Medulla oblongata (tissue), 1 donor: ENCODE results near the gene KRTAP5-5.
"Not testable (repeated sequence)": the region's sequence is repeated elsewhere in the genome, so short reads cannot be mapped to it uniquely, and the experiment has no call there.

ENCODE experiments used
- DNase-seq: peaks from one replicate; pipeline ENCODE4 v3.0.0-alpha.2; 2015; ENCODE audit errors: extremely low spot score

KRTAP5-5 gene, protein sequence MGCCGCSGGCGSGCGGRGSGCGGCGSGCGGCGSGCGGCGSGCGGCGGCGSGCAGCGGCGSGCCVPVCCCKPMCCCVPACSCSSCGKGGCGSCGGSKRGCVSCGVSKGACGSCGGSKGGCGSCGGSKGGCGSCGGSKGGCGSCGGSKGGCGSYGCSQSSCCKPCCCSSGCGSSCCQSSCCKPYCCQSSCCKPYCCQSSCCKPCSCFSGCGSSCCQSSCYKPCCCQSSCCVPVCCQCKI

DNA sequence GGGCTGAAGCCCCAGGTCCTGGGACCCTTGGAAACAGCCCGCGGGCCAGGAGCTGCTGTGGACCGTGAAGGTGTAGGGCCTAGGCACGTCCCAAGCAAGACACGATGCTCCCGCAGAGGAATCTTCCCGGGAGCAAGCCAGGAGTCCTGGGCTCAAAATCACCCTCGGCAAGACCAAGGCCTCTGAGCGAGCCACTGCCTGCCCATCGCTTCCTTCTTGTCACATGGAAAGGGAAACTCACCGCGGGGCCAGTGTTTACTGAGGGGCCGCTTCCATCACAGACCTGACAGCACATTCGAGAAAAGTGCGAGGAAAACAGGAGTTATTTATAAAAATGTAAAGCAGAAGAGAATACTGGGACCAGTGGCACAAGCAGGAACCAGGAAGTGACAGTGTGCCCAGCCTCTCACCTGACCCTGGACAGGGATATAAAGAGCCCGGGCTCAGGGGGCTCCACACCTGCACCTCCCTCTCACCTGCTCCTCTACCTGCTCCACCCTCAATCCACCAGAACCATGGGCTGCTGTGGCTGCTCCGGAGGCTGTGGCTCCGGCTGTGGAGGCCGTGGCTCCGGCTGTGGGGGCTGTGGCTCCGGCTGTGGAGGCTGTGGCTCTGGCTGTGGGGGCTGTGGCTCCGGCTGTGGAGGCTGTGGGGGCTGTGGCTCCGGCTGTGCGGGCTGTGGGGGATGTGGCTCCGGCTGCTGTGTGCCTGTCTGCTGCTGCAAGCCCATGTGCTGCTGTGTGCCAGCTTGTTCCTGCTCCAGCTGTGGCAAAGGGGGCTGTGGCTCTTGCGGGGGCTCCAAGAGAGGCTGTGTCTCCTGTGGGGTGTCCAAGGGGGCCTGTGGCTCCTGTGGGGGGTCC is at the start of gene KRTAP5-5:
KRTAP5-5 (plus strand) TSS at position 450 of the 860 bp plus-strand sequence; CDS start at position 516, 66 bp downstream.
- DNase-seq, result no peak

DNA sequence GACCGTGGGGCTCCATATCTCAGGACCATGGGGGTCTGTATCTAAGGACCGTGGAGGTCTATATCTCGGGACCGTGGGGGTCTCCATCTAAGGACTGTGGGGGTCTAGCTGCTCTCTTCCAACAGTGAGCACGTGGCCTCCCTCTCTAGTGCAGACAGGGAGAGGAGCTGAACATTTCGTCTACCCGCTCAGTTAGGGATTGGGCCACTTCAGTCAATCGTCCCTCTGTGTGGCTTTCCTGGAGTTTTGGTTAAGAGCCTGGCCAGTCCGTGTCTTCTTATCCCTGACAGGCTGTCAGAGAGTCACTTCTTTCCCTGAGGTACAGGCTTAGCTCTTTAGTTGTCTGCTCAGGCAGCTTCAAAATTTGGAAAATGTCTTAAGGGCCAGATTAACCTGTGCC is 47.6 kb upstream of the KRTAP5-5 start:
- DNase-seq, result no peak

DNA sequence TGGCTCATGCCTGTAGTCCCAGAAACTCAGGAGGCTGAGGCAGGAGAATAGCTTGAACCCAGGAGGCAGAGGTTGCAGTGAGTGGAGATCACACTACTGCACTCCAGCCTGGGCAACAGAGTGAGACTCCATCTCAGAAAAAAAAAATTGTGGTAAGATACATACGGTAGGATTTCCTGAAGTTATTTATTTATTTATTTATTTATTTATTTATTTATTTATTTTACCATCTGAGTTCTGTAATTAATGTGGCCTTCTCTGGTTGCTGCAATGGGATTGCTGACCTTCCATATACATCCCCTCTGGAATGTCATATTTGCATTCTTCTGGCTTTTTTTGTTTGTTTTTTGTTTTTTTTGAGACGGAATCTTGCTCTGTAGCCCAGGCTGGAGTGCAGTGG is 46.7 kb upstream of the KRTAP5-5 start:
- DNase-seq, result not testable (repeated sequence)

- DNase-seq, result not testable (repeated sequence)
These were observed 44.8 kb upstream of the KRTAP5-5 start, which contains the start of gene KRTAP5-1 for GRCh38 chr11:1584661-1585370. KRTAP5-1 (minus strand) TSS chr11:1585283; CDS start chr11:1585249, 34 bp downstream.

GRCh38 chr11:1586699-1587098 is 42.9 kb upstream of the KRTAP5-5 start:
- DNase-seq, result no peak

DNA sequence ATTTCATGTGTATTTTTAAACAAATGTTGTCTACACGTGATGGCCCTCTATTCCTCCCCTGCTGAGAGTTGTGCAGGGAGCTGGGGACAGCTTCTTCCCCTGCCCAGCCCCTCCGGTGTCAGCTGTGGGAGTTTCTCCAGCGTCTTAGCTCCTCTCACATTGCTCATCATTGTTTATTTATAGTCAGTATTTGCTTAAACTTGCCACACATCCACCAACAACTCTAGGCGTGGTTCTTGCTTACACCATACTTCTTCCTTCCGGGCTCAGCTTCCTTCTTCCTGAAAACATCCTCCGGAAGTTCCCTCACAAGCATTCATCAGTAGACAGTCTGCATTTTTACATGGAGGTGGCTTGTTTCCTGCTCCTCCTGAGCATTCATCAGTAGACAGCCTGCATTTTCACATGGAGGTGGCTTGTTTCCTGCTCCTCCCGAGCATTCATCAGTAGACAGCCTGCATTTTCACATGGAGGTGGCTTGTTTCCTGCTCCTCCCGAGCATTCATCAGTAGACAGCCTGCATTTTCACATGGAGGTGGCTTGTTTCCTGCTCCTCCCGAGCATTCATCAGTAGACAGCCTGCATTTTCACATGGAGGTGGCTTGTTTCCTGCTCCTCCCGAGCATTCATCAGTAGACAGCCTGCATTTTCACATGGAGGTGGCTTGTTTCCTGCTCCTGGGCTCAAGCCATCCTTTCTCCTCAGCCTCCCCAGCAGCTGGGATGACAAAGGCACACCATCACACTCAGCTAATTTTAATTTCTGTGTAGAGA is 40.2 kb upstream of the KRTAP5-5 start:
- not testable (repeated sequence) for DNase-seq

GRCh38 chr11:1589996-1590395 is 39.6 kb upstream of the KRTAP5-5 start:
- DNase-seq, result no peak

- no peak for DNase-seq
These were observed 36.9 kb upstream of the KRTAP5-5 start for GRCh38 chr11:1592628-1593027.

DNA sequence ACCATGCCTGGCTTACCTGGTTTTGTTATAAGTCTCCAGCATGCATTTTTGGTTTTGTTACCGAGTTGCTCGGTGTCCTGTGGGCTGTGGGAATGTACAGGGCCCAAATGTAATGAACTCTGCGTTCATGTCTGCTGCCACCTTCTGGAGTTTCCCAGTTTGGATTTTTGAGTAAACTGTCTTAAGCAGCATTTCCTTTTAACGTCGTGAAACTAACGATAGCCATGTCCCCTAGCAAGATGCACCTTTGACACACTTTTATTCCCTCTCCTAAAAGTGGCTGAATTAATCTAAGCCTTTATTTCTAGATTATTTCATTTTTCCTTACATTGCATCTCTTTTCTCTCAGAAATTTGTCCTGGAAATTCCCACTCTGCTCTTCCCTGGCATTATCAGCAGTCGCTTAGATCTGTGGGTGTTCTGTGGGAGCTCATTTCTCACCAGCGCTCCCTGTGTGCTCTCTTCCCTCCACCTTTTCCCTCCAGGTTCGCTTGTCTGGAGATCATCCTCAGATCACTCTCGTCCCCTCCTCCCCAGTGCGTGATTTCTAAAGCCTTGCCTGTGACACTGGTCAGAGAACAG is 33.5 kb upstream of the KRTAP5-5 start:
- not testable (repeated sequence) for DNase-seq

- DNase-seq, result not testable (repeated sequence)
These were observed 32.9 kb upstream of the KRTAP5-5 start for GRCh38 chr11:1596576-1597121.

GRCh38 chr11:1597331-1597993 is 32.1 kb upstream of the KRTAP5-5 start:
- DNase-seq, result no peak

- no peak for DNase-seq
These were observed 31.6 kb upstream of the KRTAP5-5 start, which contains the start of gene KRTAP5-2 for GRCh38 chr11:1597994-1598380. KRTAP5-2 (minus strand) TSS chr11:1598294; CDS start chr11:1598250, 44 bp downstream.

DNA sequence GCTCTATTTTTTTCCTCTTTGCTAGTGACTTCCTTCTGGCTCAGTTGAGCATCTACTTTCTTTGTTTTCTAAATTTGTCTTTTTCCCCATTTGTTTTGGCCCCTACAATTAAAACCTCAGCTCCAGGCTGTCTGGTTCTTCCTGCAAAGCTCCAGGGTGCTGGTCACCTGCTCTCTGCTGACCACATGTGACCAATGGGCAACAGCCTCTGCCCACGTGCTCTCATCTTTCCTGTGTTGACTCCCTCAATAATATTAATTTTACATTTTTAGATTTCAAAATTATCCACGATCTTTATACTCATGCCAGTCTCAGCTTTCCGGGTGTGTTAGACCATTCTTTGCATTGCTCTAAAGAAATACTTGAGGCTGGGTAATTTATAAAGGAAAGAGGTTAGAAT is 31.2 kb upstream of the KRTAP5-5 start:
- not testable (repeated sequence) for DNase-seq

- DNase-seq, result no peak
These were observed 30.8 kb upstream of the KRTAP5-5 start for GRCh38 chr11:1598816-1599215.

GRCh38 chr11:1600626-1601025 is 28.9 kb upstream of the KRTAP5-5 start:
- DNase-seq, result peak; percentile 70

DNA sequence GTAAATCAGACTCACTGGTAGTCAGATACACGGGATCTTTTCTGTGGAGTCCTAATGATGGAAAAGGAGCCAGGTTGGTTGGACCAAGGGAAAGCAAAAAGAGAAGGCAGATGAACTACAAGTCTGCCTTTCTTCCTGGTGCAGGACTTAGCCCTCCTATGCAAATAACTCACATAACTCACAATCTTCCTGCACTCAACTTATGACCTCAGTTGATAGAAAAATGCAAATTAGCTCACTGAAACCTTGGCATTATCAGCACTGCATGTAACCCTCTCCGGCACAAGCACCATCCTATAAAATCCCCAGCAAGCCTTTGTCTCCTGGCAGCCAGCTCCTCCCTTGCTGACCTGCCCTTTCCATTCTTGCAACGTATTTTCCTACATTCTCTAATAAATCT is 27.9 kb upstream of the KRTAP5-5 start:
- DNase-seq, result not testable (repeated sequence)

- no peak for DNase-seq
These were observed 25.9 kb upstream of the KRTAP5-5 start for GRCh38 chr11:1603629-1604028.

DNA sequence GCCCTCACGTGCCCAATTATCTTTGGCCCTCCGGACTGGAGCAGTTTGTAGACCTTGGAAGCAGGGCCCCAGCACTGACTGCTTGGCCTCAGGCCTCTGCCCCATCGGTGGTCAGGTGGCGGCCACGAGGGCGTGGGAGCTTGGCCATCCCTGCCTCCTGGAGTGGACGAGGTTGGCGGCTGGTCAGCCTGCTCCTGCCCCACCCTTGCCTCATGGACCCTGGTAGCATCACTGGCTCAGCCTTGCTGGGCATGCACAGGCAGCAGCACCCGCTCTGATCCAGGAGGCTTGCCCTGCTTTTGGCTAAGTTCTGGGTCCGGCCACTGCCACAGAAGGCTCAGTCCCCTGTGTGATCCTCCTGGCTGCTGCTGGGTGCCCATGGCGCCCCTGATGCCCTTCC is 25.4 kb upstream of the KRTAP5-5 start:
- no peak for DNase-seq

- no peak for DNase-seq
These were observed 24.9 kb upstream of the KRTAP5-5 start for GRCh38 chr11:1604711-1605110.

- not testable (repeated sequence) for DNase-seq
These were observed 23.7 kb upstream of the KRTAP5-5 start for GRCh38 chr11:1605923-1606322.
